Measurements from ENCODE around the gene MAPK4.
"Not testable (repeated sequence)": the region's sequence is repeated elsewhere in the genome, so short reads cannot be mapped to it uniquely, and the experiment has no call there.

The MAPK4 gene

GRCh38 chr18:50559752-50560680, at the start of gene MAPK4:
Gene MAPK4 (plus strand): TSS chr18:50560087. CDS start chr18:50663959, 103,872 bp downstream.
- no peak for DNase-seq

GRCh38 chr18:50517277-50517676, 42.6 kb upstream of the MAPK4 start:
- not testable (repeated sequence) for DNase-seq

DNA sequence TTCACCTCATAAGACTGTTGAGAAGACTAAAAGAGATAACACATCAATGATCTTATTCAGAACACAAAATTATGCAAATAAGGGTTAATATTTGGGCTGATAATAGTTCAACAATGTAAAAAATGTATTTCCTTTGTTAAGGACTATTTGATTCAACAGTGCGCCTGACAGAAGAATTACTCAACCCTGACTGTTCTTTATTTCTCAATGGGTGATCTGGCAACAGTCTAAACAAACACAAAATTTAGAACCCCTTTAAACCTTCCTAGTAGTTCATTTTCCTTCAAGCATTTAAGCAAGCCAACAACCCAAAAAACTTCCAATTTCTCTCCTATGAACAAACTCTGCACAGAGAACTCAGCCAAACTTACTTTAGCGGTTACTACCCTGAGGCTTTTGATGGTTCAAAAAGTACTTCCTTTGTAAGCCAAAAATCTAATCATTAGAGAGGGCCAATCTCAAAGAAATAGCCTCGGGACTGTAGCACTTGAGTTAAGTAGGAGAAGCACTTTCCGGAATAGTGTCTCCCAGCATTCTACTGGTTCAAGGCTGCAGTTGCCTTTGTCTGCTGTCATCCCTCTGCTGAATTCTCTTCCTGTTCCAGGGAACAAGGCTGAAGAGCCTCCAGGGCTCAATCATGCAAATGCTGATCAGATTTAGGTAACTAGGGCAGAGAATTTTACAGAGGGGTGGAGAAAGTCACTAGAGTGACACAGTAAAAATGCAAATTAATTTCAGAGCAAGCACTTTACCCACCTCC, 40.9 kb upstream of the MAPK4 start:
- DNase-seq = no peak

- no peak for DNase-seq
Measured at GRCh38 chr18:50523165-50523564, 36.7 kb upstream of the MAPK4 start.

DNA sequence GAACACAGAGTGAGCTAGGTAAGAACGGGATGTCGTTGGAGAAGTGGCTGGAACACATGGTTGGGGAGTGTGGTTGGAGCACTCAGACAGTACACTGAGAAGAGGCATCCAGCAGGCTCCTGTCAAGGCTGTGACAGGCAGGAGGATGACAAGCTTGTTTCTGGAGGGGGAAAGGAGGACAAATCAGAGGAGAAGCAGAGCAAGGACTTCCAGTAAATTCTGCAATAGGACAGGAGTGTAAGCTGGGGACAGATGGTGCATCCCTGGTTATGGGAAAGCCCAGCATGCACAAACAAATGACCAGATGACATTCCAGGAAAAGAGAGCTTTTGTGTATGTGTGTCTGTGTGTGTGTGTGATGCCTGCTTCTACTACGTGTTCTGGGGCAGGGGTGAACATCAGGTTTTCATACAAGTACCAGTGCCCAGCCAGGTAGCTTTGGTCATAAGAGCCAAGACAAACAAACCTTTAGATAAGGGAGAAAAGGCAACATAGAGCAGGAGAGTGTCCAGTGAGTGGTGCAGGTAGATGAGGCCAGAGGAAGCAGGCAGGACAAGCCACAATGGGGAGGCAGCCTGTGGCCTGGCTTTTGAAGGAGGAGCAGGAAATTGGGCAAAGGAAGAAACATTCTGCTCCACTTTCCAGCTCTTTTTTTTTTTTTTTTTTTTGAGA, 32.1 kb upstream of the MAPK4 start:
- DNase-seq = no peak

GRCh38 chr18:50528806-50529205, 31.1 kb upstream of the MAPK4 start:
- DNase-seq = no peak

- DNase-seq = peak in 1 of 2 experiments; percentile 0
Measured at GRCh38 chr18:50533822-50534221, 26.1 kb upstream of the MAPK4 start.

DNA sequence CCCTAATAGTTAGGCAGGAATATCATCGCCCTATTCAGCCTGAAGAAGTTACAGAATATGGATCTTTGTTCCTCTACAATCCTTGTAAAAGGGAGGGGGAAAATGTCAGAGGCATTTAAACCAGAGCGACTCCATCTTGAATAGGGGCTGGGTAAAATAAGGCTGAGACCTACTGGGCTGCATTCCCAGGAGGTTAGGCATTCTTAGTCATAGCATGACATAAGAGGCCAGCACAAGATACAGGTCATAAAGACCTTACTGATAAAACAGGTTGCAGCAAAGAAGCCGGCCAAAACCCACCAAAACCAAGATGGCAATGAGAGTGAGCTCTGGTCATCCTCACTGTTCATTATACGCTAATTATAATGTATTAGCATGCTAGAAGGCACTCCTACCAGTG, 15.4 kb upstream of the MAPK4 start:
- DNase-seq = not testable (repeated sequence)

GRCh38 chr18:50545936-50546335, 14.0 kb upstream of the MAPK4 start:
- DNase-seq = no peak

GRCh38 chr18:50548160-50548559, 11.7 kb upstream of the MAPK4 start:
- no peak for DNase-seq

DNA sequence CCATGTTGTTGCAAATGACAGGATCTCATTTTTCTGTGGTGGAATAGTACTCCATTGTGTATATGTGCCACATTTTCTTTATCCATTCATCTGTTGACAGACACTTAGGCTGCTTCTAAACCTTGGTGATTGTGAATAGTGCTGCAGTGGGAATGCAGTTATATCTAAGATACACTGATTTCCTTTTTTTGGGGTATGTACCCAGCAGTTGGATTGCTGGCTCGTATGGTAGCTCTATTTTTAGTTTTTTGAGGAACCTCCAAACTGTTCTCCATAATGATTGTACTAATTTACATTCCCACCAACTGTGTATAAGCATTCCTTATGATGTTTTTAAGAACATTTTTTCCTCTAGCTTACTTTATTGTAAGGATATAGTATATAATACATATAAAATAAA, 8.2 kb upstream of the MAPK4 start:
- not testable (repeated sequence) for DNase-seq

- DNase-seq = no peak
Measured at GRCh38 chr18:50558157-50558556, 1.7 kb upstream of the MAPK4 start.

GRCh38 chr18:50558948-50559751, 737 bp upstream of the MAPK4 start:
- no peak for DNase-seq

GRCh38 chr18:50560681-50561629, 1.1 kb downstream of the MAPK4 start:
- no peak for DNase-seq

DNA sequence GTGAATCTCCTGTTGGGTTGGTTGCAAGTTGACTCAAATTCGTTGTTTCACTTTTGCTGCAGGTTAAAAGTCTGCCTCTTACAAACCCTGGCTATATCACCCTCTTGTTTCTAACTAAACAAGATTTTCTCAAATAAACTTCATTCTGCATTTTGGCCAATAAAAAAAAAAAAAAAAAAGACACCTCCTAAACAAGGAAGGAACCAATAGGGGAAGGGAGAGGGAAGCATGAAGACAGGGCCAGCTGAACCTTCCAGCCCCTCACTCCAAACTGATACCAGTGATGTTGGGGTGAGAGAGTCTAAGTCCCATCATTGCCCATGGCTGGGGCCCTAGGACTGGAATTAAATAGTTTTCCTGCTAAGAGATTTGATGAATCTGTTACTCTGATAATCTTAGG, 2.4 kb downstream of the MAPK4 start:
- DNase-seq = not testable (repeated sequence)

DNA sequence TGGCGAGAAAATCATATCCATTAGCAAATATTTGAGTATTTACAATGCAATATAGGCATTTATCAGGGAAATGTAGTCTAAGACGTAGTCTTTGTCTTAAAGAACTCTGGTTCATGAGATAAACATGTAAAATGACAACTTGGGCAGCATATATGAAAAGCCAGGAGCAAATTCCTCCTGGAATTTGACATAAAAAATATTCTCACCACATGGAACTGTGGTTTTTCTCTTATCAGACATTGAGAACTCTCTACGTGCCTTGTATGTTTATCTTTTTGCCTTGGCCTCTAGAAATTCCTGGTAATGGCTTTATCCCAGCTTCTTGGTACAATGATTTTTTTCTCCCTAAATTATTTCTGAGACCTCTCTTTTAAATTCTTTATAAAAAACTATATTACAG, 2.8 kb downstream of the MAPK4 start:
- no peak for DNase-seq

GRCh38 chr18:50563376-50563775, 3.5 kb downstream of the MAPK4 start:
- DNase-seq = no peak

DNA sequence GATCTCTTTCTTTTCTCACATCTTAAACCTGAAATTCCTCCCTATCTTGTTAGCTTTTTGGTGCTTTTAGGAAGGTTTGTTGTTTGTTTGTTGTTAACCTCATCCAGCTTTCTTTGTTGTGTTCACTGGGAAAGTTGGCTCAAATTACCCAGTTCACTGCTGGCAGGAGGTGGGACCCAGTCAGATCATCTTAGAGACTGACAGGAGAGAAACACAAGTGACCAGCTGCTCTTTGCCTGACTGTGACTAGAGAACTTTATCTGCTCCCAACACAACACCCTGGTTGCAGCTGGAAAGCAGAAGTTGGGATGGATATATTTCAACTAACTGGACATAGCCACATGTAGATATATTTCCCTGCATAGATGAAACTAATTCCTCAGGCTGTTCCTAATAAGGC, 10.0 kb downstream of the MAPK4 start:
- DNase-seq = no peak

GRCh38 chr18:50571606-50572005, 11.7 kb downstream of the MAPK4 start:
- no peak for DNase-seq

GRCh38 chr18:50573196-50573595, 13.3 kb downstream of the MAPK4 start:
- not testable (repeated sequence) for DNase-seq

GRCh38 chr18:50573679-50574078, 13.8 kb downstream of the MAPK4 start:
- peak in 1 of 2 experiments; percentile 6 for DNase-seq

Data from Kasumi-1 (cell line).